HG02870 (cell line): ENCODE data around the gene POLR3H.

Source experiments
- ATAC-seq: cut with Tn5 transposase; IDR thresholded peaks from one replicate; pipeline ENCODE4 v1.9.1; 2021; ENCODE audit warnings: mild to moderate bottlenecking, moderate library complexity; ENCODE audit not compliant: unreplicated experiment

The POLR3H gene

DNA sequence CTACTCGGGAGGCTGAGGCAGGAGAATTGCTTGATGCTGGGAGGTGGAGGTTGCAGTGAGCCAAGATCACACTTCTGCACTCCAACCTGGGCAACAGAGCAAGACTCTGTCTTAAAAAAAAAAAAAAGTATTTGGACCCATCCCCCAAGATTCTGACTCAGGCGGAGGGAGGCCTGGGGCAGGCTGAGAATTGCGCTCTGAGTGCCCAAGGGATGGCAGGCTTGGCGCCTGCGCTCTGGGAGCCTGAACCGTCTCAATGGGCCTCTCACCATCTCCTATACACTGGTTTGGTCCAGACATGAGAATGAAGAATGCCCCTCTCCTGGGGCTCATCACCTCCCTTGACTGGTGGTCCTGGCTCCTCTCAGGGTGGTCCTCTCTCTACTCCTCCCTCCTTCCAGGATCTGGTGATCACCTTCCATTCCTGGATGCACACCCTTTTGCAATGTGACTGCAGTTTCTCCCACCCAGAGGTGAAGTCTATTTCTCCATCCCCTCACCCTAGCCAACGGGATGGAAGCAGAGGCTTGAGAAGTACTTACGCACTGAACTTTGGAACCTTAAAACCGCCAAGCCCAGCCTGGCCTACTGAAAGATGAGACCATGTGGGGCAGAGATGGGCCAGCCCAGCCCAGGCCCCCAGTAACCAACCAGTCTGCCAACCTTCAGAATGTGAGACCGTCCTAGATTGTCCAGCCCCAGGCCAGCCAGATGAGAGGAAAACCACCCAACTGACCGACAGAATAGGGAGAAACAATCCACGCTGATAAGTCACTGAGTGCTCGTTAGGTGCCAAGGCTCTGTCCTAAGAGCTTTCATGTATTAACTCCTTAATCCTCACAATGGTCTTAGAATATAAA is 4.9 kb downstream of the POLR3H start:
- no peak for ATAC-seq

DNA sequence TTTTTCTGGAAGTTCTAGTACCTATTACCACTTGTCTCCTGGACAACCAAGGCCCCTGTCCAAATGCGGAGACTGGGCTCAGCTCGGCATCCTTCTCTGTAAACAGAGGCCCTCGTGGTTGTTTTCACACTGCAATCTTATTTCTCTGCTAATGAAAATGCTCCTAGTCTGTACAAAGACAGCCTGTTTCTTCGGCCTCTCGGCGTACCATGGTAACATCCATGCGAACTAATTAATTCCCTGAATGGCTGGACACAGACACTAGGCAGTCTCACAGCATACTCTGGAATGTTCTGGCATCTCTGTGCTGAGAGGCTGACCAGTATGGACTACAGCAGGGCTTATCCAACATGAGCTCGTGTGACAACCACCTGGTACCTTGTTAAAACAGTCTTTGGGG is 5.7 kb downstream of the POLR3H start:
- ATAC-seq = no peak

DNA sequence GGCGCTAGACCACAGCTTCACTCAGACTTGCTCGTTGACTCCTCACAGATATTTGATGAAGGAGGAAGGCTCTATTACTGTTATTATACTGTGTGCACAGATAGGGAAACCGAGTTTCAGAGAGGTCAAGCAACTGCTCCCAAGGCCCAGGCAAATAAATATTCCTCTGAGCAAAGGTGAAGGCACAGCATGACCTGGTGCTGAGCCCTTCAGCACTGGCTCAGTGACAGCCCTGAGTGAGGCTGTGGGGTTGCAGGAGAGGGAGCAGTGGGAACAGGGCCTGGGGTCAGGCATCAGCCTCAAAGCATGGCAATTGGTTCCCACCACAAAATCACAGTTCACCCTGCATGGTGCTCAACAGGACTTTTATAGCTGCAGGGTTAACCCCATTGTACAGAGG is 7.1 kb downstream of the POLR3H start:
- ATAC-seq = no peak

DNA sequence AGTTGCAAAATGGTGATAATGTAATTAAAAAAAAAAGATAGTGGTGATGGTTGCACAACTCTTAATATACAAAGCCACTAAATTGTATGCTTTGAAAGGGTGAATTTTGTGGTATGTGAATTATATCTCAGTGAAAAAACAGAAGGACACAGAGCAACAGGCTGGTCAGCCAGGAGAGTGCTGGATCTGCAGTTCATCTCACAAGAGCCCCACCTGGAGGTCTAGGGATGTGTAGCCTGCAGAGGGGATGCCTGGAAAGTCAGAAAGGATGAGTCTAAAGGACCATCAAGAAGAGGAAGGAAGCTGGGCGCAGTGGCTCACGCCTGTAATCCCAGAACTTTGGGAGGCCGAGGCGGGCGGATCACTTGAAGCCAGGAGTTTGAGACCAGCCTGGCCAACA is 9.0 kb downstream of the POLR3H start:
- ATAC-seq = no peak

- no peak for ATAC-seq
Observed at GRCh38 chr22:41534219-41534618, 10.1 kb downstream of the POLR3H start.

GRCh38 chr22:41532908-41533825 is 11.1 kb downstream of the POLR3H start:
- no peak for ATAC-seq

DNA sequence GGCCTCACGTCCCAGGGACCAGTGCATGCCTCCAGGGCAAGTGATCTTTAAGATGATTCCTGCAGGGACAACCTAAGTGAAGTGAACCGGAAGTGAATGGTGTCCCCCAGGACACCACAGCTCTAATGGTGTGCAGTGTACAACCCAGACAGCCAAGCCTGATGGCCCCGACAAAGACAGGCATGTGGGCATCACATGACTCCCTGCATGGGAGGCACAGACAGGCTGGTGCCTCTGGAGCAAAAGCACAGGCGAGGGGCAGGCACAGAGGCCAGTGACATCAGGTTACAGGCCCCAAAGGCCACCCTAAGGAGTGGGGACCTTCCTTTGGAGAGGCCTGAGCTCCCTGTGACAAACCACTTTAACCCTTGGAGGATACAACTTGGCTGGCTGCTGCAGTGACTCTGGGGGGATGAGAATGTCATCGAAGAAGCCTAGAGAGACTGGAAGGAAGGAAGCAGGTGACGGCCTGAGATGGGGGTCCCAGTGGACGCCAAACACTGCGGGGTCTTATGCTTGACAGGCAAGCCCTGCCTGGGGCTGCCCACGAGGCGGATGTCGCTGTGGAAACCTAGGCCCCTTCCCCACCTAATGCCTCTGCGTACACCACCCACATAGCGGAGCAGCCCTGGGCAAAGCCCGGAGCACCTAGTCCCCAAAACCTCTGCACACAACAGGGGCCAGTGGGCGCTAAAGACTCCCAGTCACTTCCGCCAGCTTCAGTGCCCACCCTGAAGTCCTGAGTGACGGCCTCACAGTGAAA is 12.4 kb downstream of the POLR3H start:
- no peak for ATAC-seq

DNA sequence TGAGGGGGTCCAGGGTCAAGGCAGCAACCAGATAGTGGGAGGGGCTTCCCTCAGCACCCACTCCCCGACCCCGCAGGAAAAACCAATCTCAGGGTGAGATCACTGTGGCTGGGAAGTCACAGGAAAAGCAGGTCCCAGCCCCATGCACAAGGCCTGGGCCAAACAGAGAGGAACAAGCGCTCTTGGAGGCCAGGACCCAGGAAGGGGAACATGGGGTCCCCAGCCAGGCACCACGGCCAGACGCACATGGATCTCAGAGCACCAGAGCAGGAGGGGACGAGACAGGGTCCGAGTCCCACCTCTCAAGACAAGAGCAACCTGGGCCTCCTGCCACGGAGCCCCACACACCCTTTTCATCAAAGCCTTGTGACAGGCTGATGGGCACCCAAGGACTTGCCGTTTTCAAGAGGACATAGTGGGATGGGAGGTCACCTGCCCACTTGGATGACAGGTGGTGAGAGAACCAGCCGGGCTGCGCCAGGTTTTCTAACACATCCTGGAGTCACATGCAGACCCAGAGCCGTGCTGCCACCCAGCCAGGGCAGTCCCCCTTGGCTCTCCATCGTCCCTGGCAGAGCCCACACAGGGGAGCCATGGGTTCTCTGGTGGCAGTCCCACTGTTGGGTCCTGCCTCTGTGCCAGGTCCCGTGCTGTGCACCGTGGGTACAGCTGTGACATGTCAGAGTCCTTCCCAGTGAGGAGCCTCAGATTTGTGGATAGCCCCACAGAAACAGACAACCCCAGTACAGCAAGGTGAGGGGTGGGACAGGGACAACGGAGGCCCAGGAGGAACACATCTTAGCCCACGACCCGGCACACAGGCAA is 13.2 kb downstream of the POLR3H start:
- ATAC-seq = no peak

- no peak for ATAC-seq
Observed at GRCh38 chr22:41528938-41529561, 15.2 kb downstream of the POLR3H start.

- no peak for ATAC-seq
Observed at GRCh38 chr22:41528132-41528766, 16.0 kb downstream of the POLR3H start.

DNA sequence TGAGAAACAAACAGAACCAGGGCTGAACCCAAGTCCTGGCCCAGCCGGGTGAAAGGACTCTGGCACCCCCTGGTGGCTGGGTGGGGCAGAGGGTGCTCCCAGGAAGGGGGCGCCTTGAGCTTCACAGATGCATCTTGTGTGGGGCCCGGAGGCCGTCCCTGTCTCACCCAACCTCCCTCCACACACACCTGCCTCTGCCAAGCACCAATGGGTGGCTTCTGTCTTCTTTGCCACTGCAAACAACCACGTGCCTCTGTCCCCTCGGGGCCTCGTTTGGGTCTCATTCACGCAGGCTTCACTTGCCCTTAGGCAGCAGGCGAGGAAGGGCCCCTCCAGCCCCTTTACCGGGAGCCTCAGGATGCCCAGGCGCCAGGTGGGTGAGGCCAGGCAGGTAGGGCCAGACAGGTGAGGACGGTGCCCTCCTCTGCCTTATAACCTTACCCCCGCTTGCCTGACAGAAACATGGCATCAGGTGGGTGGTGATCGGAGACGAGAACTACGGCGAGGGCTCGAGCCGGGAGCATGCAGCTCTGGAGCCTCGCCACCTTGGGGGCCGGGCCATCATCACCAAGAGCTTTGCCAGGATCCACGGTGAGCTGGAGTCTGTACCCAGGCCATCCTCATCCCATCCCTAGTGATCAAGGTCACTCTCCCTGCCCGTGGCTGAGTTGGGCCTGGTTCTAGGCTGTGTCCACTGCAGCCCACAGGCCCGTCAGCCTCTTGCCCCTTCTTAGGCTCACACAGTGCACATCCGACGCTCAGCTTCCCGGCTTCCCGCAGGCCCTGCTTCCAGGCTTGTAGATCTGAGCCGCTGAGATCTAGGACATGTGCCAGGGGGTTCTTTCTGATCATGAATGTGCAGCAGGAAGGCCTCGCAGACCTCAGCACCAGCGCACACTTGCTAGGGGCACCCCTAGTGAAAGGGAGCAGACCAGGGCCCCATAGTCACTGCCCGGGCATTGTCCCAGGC is 17.2 kb downstream of the POLR3H start:
- ATAC-seq = no peak

- ATAC-seq = no peak
Observed at GRCh38 chr22:41526226-41526829, 17.9 kb downstream of the POLR3H start.

DNA sequence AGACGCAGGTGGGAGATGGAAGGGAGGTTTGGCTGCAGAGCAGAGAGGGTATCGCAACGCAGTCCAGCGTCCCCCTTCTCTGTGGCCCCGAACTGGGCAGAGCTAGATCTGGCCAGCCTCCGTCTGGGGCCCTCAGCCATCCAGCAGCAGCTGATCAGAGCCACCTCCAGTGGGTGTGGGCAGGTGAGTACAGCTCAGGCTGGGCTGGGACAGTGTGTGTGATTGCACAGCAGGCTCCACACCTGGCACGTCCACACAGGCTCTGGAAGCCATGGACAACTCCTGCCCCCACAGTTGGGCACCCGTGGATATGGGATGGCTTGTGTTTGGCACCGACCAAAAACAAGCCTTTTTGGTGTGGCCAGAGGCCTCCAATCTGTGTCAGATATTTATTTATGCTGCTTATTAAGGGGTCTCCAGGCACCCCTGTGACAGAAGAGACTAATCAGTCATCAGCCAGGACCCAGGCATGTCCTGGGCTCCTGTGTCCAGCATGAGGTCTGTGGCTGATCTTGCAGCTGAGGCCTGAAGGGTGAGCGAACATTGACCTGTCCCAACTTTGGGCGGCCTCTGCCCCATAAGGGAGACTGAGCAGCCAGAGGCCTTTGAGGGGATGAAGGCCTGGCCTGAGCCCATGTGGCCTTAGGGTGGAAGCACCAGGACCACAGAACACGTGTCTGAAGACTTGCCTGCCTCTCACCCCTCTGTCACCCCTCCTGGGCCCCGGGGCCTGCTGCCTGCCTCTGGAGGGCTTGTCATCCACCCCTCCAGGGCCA is 18.6 kb downstream of the POLR3H start:
- no peak for ATAC-seq

GRCh38 chr22:41524809-41525449 is 19.3 kb downstream of the POLR3H start:
- no peak for ATAC-seq

GRCh38 chr22:41524251-41524661 is 20.0 kb downstream of the POLR3H start:
- ATAC-seq = no peak

DNA sequence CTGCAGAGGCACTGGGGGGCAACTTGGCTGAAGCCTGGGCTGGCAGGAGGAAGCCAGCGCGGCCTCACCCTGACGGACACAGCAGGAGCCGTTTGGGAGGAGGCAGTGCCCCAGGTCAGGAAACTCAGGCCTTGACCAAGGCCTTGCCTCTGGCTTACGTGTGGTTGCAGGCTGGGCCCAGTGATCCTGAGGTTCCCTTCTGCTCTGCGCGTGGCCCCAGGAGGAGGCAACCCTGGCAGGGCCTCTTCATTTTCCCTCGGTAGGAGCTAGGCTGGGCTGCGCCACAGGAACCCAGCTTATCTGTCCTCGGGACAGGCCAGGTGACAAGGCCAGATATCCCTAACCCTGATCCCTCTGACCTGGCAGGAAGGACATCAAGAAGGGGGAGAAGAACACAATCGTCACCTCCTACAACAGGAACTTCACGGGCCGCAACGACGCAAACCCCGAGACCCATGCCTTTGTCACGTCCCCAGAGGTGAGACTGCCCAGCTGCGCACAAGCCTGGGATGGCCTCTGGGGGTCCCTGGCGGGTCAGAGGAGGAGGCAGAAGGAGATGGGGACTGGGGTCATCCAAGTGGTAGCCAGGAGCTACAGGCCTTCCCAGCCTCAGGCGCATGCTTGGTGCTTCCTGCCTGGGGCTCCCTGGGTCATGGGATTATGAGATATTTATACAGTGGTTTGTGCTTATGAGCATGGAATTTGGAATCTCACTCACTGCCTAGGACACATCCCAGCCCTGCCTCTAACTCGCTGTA is 20.6 kb downstream of the POLR3H start:
- no peak for ATAC-seq
